Fibroblast of pulmonary artery (primary cell): ENCODE measurements around the gene PRAF2.

Source experiments
- DNase-seq: peaks from one replicate; pipeline ENCODE4 v3.0.0-alpha.2; 2010; ENCODE audit warnings: low read depth
- H3K4me3 ChIP-seq: replicated peaks from 2 replicates; pipeline ENCODE4 v1.5.1; 2011; ENCODE audit warnings: low read depth, mild to moderate bottlenecking, control low read depth, low read length, moderate library complexity
- TF ChIP-seq, protein P1 (sequence below): IDR thresholded peaks from 2 replicates; pipeline ENCODE4 v1.5.1; 2011; ENCODE audit warnings: mild to moderate bottlenecking, control low read depth, low read length, inconsistent platforms; ENCODE audit errors: missing control alignments

PRAF2 gene

DNA sequence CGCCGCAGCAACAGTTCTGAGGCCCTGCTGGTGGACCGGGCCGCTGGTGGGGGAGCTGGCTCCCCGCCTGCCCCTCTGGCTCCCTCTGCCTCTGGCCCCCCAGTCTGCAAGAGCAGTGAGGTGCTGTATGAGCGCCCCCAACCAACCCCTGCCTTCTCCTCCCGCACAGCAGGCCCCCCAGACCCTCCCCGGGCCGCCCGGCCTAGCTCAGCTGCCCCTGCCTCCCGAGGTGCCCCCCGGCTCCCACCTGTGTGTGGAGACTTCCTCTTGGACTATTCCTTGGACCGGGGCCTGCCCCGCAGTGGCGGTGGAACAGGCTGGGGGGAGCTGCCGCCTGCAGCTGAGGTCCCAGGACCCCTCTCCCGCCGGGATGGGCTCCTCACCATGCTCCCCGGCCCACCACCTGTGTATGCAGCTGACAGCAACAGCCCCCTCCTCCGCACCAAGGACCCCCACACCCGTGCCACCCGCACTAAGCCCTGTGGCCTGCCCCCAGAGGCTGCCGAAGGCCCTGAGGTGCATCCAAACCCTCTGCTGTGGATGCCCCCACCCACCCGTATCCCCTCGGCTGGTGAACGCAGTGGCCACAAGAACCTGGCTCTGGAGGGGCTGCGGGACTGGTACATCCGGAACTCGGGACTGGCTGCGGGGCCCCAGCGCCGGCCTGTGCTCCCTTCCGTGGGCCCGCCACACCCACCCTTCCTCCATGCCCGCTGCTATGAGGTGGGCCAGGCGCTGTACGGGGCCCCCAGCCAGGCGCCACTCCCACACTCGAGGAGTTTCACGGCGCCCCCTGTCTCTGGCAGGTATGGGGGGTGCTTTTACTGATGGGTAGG, 6.3 kb downstream of the PRAF2 start:
- TF ChIP-seq, protein P1, sequence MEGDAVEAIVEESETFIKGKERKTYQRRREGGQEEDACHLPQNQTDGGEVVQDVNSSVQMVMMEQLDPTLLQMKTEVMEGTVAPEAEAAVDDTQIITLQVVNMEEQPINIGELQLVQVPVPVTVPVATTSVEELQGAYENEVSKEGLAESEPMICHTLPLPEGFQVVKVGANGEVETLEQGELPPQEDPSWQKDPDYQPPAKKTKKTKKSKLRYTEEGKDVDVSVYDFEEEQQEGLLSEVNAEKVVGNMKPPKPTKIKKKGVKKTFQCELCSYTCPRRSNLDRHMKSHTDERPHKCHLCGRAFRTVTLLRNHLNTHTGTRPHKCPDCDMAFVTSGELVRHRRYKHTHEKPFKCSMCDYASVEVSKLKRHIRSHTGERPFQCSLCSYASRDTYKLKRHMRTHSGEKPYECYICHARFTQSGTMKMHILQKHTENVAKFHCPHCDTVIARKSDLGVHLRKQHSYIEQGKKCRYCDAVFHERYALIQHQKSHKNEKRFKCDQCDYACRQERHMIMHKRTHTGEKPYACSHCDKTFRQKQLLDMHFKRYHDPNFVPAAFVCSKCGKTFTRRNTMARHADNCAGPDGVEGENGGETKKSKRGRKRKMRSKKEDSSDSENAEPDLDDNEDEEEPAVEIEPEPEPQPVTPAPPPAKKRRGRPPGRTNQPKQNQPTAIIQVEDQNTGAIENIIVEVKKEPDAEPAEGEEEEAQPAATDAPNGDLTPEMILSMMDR: no peak
- no peak overlapping the region for H3K4me3 ChIP-seq
- no peak for DNase-seq

DNA sequence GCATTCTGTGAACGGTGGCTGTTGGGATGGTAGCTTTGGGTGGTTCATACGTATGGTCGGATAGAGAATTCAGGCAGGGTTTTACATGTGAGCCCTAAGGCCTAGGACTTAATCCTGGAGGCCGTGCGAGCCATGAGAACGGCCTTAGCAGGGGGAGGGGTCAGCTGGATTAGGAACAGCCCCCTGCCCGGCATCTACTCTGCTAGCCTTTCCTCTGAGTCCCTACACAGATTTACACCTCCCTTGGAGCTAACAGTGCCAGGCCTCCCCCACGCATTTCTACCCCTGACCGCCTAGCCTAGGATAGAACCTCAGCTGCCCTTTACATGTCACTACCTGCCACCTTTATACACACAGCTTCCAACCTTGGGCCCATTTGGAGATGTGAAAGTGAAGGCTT, 7.1 kb downstream of the PRAF2 start:
- TF ChIP-seq, protein P1: no peak

DNA sequence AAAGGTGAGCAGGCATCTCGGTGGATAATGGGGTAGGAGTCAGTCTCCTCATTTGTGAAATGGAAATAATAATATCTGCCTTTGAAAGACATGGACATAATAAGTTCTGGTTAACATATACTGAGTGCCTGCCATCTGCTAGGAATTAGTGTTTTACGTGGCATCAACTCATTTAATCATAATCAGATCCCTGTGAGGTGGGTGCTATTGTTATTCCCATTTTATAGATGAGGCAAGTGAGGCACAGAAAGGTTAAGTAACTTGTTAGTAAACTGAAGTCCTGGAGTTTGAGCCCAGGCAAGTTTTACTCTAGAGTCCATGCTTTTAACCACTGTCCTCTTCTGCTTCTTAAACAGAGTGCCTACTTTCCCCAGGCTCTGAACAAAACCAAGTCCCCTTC, 7.5 kb downstream of the PRAF2 start:
- no peak overlapping the region for H3K4me3 ChIP-seq
- no peak for DNase-seq
- TF ChIP-seq, protein P1: no peak

More for the DNA sequence above, 7.1 kb downstream of the PRAF2 start:
- no peak for DNase-seq
- H3K4me3 ChIP-seq: no peak overlapping the region

DNA sequence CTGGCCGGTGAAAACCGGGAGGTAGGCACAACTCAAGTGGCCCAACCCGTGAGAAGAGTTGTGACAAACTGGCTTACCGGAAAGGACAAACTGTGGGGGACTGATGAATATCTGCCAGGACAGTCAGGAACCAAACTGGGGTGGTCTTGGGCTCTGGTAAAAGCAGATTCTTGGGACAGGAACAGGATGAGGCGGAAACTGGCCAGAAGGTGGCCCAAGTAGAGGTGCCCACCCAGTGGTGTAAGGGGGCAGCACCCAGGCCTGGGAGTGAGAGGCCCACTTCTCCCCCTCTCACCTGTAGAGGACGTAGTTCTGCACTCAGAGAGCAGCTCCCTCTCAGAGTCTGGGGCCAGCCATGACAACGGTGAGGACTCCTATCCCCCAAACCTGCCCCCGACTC, 9.1 kb downstream of the PRAF2 start:
- DNase-seq: no peak
- no peak overlapping the region for H3K4me3 ChIP-seq
- TF ChIP-seq, protein P1: no peak

DNA sequence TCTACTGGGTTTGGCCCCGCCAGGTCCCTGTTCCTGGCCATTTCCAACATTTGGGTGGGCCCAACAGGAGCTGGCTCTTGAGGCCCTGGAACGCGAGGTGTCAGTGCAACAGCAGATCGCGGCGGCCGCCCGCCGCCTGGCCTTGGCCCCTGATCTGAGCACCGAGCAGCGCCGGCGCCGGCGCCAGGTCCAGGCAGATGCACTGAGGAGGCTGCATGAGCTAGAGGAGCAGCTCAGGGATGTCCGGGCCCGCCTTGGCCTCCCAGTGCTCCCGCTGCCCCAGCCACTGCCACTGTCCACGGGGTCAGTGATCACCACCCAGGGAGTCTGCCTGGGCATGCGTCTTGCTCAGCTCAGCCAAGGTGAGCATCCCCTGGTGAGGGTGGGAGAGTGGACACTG, 9.5 kb downstream of the PRAF2 start:
- no peak for DNase-seq
- H3K4me3 ChIP-seq: no peak overlapping the region
- TF ChIP-seq, protein P1: no peak

DNA sequence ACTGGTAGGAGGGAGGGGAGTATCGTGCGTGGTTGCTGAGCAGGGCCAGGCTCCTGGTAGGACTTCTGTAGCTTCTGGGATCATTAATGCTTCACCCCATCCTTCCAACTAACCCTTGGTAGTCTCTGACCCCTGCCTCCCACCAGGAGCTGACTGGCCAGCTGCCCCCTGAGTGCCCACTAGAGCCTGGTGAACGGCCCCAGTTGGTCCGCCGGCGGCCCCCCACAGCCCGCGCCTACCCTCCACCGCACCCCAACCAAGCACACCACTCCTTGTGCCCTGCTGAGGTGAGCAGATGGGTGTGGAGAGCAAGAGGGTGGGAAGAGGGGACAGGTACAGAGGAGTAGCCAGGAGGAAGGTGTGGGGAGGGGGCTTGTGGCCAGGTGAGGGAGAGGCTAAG, 10.1 kb downstream of the PRAF2 start:
- no peak overlapping the region for H3K4me3 ChIP-seq
- DNase-seq: no peak
- TF ChIP-seq, protein P1: no peak

DNA sequence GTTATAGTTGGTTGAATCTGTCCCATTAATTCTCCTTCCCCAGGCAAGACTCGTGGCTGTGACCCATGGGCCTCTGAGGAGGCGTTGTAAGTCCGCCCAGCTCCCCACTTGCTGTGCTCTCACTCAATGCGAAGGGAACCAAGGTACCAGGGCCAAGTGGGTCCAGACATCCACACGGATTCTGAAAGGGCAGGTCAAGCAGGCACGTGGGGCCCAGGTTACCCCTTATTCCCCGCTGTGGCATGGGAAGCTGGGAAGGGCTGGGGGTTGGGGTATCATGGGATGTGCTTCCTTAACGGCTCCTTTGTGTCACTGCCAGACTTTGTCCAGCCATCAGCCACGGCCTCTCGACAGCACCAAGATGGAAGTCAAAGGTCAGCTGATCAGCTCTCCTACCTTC, 11.9 kb downstream of the PRAF2 start:
- TF ChIP-seq, protein P1: no peak
- no peak for DNase-seq

More for the DNA sequence above, 11.9 kb downstream of the PRAF2 start:
- H3K4me3 ChIP-seq: no peak overlapping the region
